ENCODE results near the gene ERCC5. TPM values are rescaled to one million over a fixed set of nuclear protein-coding genes. Genes with fewer than 3 reads are reported as not detected.

The ERCC5 gene
- total and polyA plus RNA-seq, 5 experiments from 2014 or later: 42.2 to 148 (median 56.9) TPM

- H3K27ac Mint-ChIP-seq: peak overlapping the region; percentile 90 to 100 (median 99)
- H3K4me3 Mint-ChIP-seq: peak overlapping the region; percentile 87 to 99 (median 96)
- H3K36me3 Mint-ChIP-seq: peaks cover 0 to 25% (median 7%) of the 10 kb centered on the region in 3 donors
- POLR2A ChIA-PET: interaction anchor here (1.0 to 7.0 kb wide), 7 partner anchors 9 to 453 kb away, joined by 3 to 302 read pairs (median 13); partner anchors contain the start of genes BIVM, POGLUT2, TEX30 and TPP2
- H3K9me3 Mint-ChIP-seq: peaks cover 0 to 4% (median 0%) of the 10 kb centered on the region in 9 donors
- ATAC-seq (no peak), DNase-seq (peak in 4 of 10 donors; percentile 9 to 57 (median 54))
- peaks cover 19 to 56% (median 50%) of the 10 kb centered on the region in 4 donors for H3K4me1 Mint-ChIP-seq
- H3K27me3 Mint-ChIP-seq: peaks cover 0 to 3% (median 0%) of the 10 kb centered on the region in 5 donors
Observed at GRCh38 chr13:102847272-102848234, 1.7 kb downstream of the ERCC5 start.

- H3K4me1 Mint-ChIP-seq: peaks cover 26 to 68% (median 57%) of the 10 kb centered on the region in 4 donors
- POLR2A ChIA-PET: interaction anchor here (7.0 kb wide), 1 partner anchor 253 kb away, joined by 302 read pairs; the partner anchor contains the start of gene TPP2
Observed at GRCh38 chr13:102848956-102849355, 3.1 kb downstream of the ERCC5 start.

GRCh38 chr13:102852556-102852955, 6.7 kb downstream of the ERCC5 start:
- H3K27ac Mint-ChIP-seq: peak overlapping the region in 7 of 10 donors; percentile 10 to 91 (median 61)
- POLR2A ChIA-PET: no interaction called here
- H3K4me3 Mint-ChIP-seq: no peak overlapping the region
- H3K4me1 Mint-ChIP-seq: peaks cover 35 to 70% (median 63%) of the 10 kb centered on the region in 4 donors
- H3K27me3 Mint-ChIP-seq: no peaks in the 10 kb centered on the region
- no peak for DNase-seq
- H3K36me3 Mint-ChIP-seq: peaks cover 0 to 70% (median 12%) of the 10 kb centered on the region in 3 donors
- no peak for ATAC-seq
- H3K9me3 Mint-ChIP-seq: no peaks in the 10 kb centered on the region

More at GRCh38 chr13:102848956-102849355, 3.1 kb downstream of the ERCC5 start:
- H3K9me3 Mint-ChIP-seq: peaks cover 0 to 4% (median 0%) of the 10 kb centered on the region in 9 donors
- H3K4me3 Mint-ChIP-seq: peak overlapping the region in 6 of 10 donors; percentile 7 to 62 (median 36)
- ATAC-seq: no peak
- H3K27ac Mint-ChIP-seq: peak overlapping the region; percentile 55 to 90 (median 76)
- H3K27me3 Mint-ChIP-seq: peaks cover 0 to 3% (median 0%) of the 10 kb centered on the region in 5 donors
- peaks cover 0 to 38% (median 7%) of the 10 kb centered on the region in 3 donors for H3K36me3 Mint-ChIP-seq
- no peak for DNase-seq

GRCh38 chr13:102854675-102855074, 8.8 kb downstream of the ERCC5 start:
- peaks cover 35 to 62% (median 55%) of the 10 kb centered on the region in 4 donors for H3K4me1 Mint-ChIP-seq
- H3K4me3 Mint-ChIP-seq: peak overlapping the region in 8 of 10 donors; percentile 23 to 83 (median 60)
- H3K36me3 Mint-ChIP-seq: peaks cover 11 to 84% (median 16%) of the 10 kb centered on the region in 3 donors
- POLR2A ChIA-PET: interaction anchor here (1.0 to 1.3 kb wide), 2 partner anchors 8 to 9 kb away, joined by 3 to 4 read pairs; partner anchors contain the start of gene ERCC5
- DNase-seq (peak in 3 of 10 donors; percentile 10 to 34 (median 15)), ATAC-seq (peak; percentile 42 to 76)
- peak overlapping the region in 9 of 10 donors; percentile 59 to 91 (median 89) for H3K27ac Mint-ChIP-seq
- no peaks in the 10 kb centered on the region for H3K27me3 Mint-ChIP-seq
- no peaks in the 10 kb centered on the region for H3K9me3 Mint-ChIP-seq

- Mint-ChIP-seq H3K27me3 (no peaks in the 10 kb centered on the region), H3K36me3 (peaks cover 16 to 92% (median 17%) of the 10 kb centered on the region in 3 donors), H3K9me3 (no peaks in the 10 kb centered on the region), H3K27ac (peak overlapping the region in 1 of 10 donors; percentile 52), H3K4me3 (peak overlapping the region in 1 of 10 donors; percentile 2), H3K4me1 (peaks cover 28 to 53% (median 48%) of the 10 kb centered on the region in 4 donors)
- POLR2A ChIA-PET: interaction anchor here (1.1 to 1.6 kb wide), 3 partner anchors 10 to 277 kb away, joined by 3 to 4 read pairs (median 4); no protein-coding TSS in a partner anchor
- DNase-seq: no peak
- no peak for ATAC-seq
Observed at GRCh38 chr13:102856557-102856956, 10.7 kb downstream of the ERCC5 start.

- H3K36me3 Mint-ChIP-seq: peaks cover 15 to 96% (median 22%) of the 10 kb centered on the region in 3 donors
- H3K4me3 Mint-ChIP-seq: peak overlapping the region in 1 of 10 donors; percentile 62
- ATAC-seq (no peak), DNase-seq (no peak)
- H3K27ac Mint-ChIP-seq: peak overlapping the region in 4 of 10 donors; percentile 14 to 72 (median 34)
- no peaks in the 10 kb centered on the region for H3K9me3 Mint-ChIP-seq
- POLR2A ChIA-PET: no interaction called here
- peaks cover 33 to 66% (median 43%) of the 10 kb centered on the region in 4 donors for H3K4me1 Mint-ChIP-seq
- no peaks in the 10 kb centered on the region for H3K27me3 Mint-ChIP-seq
Observed at GRCh38 chr13:102862624-102863210, 16.9 kb downstream of the ERCC5 start.

GRCh38 chr13:102863590-102863989, 17.8 kb downstream of the ERCC5 start:
- Mint-ChIP-seq H3K36me3 (peaks cover 15 to 95% (median 19%) of the 10 kb centered on the region in 3 donors), H3K4me1 (peaks cover 33 to 64% (median 42%) of the 10 kb centered on the region in 4 donors), H3K27ac (peak overlapping the region in 4 of 10 donors; percentile 16 to 76 (median 42))

GRCh38 chr13:102868366-102868936, 22.6 kb downstream of the ERCC5 start:
- H3K4me3 Mint-ChIP-seq: no peak overlapping the region
- H3K27ac Mint-ChIP-seq: peak overlapping the region in 6 of 10 donors; percentile 17 to 71 (median 61)
- peaks cover 0 to 92% (median 6%) of the 10 kb centered on the region in 3 donors for H3K36me3 Mint-ChIP-seq
- H3K9me3 Mint-ChIP-seq: no peaks in the 10 kb centered on the region
- ATAC-seq (no peak), DNase-seq (no peak)
- H3K27me3 Mint-ChIP-seq: no peaks in the 10 kb centered on the region
- POLR2A ChIA-PET: no interaction called here
- H3K4me1 Mint-ChIP-seq: peaks cover 28 to 50% (median 39%) of the 10 kb centered on the region in 4 donors

More at GRCh38 chr13:102863590-102863989, 17.8 kb downstream of the ERCC5 start:
- no peaks in the 10 kb centered on the region for H3K9me3 Mint-ChIP-seq
- H3K27me3 Mint-ChIP-seq: no peaks in the 10 kb centered on the region
- ATAC-seq (no peak), DNase-seq (no peak)
- POLR2A ChIA-PET: no interaction called here
- H3K4me3 Mint-ChIP-seq: peak overlapping the region in 5 of 10 donors; percentile 3 to 37 (median 33)

GRCh38 chr13:102869948-102870676, 24.3 kb downstream of the ERCC5 start:
- Mint-ChIP-seq H3K4me3 (peak overlapping the region in 1 of 10 donors; percentile 51), H3K27ac (peak overlapping the region; percentile 49 to 92 (median 76)), H3K4me1 (peaks cover 15 to 34% (median 26%) of the 10 kb centered on the region in 4 donors), H3K9me3 (no peaks in the 10 kb centered on the region), H3K36me3 (peaks cover 3 to 89% (median 4%) of the 10 kb centered on the region in 3 donors), H3K27me3 (no peaks in the 10 kb centered on the region)
- ATAC-seq (peak; percentile 17 to 46), DNase-seq (no peak)
- POLR2A ChIA-PET: interaction anchor here (0.9 to 1.9 kb wide), 2 partner anchors 24 to 275 kb away, joined by 3 to 12 read pairs; partner anchors contain the start of gene ERCC5

GRCh38 chr13:102870677-102871415, 25.0 kb downstream of the ERCC5 start:
- Mint-ChIP-seq H3K27me3 (no peaks in the 10 kb centered on the region), H3K9me3 (no peaks in the 10 kb centered on the region), H3K36me3 (peaks cover 8 to 89% (median 11%) of the 10 kb centered on the region in 3 donors), H3K4me3 (peak overlapping the region in 2 of 10 donors; percentile 33 to 51), H3K4me1 (peaks cover 12 to 30% (median 20%) of the 10 kb centered on the region in 4 donors), H3K27ac (peak overlapping the region; percentile 70 to 92 (median 78))
- ATAC-seq: peak; percentile 81 to 84
- peak in 9 of 10 donors; percentile 20 to 65 (median 42) for DNase-seq
- POLR2A ChIA-PET: interaction anchor here (0.9 to 1.9 kb wide), 2 partner anchors 25 to 275 kb away, joined by 3 to 12 read pairs; partner anchors contain the start of gene ERCC5
